ENCODE data around the gene KCNH2. TPM values are rescaled to one million over a fixed set of nuclear protein-coding genes. Genes with fewer than 3 reads are reported as not detected.

The KCNH2 gene
- total RNA-seq, 3 donors from 2014 or later (not counting 1 experiment from before 2014, with no cell fraction given): 0.39 to 0.60 TPM; not detected in 1

GRCh38 chr7:150918378-150918777, 59.7 kb downstream of the KCNH2 start:
- Histone ChIP-seq H3K27ac (ENCODE audit: low read length) (no peak overlapping the region), H3K27me3 (ENCODE audit: control insufficient read depth, insufficient read depth, low read length) (peaks cover 4% of the 10 kb centered on the region), H3K9me3 (ENCODE audit: control insufficient read depth, insufficient read depth, low read length) (no peaks in the 10 kb centered on the region), H3K4me3 (ENCODE audit: low read length) (no peak overlapping the region), H3K4me1 (ENCODE audit: control insufficient read depth, insufficient read depth, low read length) (no peaks in the 10 kb centered on the region), H3K36me3 (ENCODE audit: control insufficient read depth, insufficient read depth, low read length) (no peaks in the 10 kb centered on the region)
- ATAC-seq: no peak
- no peaks in the 10 kb centered on the region for H3K9me3 Mint-ChIP-seq
- no peaks in the 10 kb centered on the region for H3K36me3 Mint-ChIP-seq
- H3K4me3 Mint-ChIP-seq: no peak overlapping the region
- WGBS (ENCODE audit: insufficient coverage): 93% methylated on average over 6 of the region's 6 CpGs
- intact Hi-C loops (cut with micrococcal nuclease): no loop called here
- no peak for DNase-seq
- TF ChIP-seq, protein P1, sequence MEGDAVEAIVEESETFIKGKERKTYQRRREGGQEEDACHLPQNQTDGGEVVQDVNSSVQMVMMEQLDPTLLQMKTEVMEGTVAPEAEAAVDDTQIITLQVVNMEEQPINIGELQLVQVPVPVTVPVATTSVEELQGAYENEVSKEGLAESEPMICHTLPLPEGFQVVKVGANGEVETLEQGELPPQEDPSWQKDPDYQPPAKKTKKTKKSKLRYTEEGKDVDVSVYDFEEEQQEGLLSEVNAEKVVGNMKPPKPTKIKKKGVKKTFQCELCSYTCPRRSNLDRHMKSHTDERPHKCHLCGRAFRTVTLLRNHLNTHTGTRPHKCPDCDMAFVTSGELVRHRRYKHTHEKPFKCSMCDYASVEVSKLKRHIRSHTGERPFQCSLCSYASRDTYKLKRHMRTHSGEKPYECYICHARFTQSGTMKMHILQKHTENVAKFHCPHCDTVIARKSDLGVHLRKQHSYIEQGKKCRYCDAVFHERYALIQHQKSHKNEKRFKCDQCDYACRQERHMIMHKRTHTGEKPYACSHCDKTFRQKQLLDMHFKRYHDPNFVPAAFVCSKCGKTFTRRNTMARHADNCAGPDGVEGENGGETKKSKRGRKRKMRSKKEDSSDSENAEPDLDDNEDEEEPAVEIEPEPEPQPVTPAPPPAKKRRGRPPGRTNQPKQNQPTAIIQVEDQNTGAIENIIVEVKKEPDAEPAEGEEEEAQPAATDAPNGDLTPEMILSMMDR (IDR thresholded peaks at IDR 0.05): no peak
- no peaks in the 10 kb centered on the region for H3K4me1 Mint-ChIP-seq
- H3K27me3 Mint-ChIP-seq (ENCODE audit: low read depth in 2 of 2): peaks cover 37 to 47% of the 10 kb centered on the region in 2 donors
- no peak overlapping the region for H3K27ac Mint-ChIP-seq

DNA sequence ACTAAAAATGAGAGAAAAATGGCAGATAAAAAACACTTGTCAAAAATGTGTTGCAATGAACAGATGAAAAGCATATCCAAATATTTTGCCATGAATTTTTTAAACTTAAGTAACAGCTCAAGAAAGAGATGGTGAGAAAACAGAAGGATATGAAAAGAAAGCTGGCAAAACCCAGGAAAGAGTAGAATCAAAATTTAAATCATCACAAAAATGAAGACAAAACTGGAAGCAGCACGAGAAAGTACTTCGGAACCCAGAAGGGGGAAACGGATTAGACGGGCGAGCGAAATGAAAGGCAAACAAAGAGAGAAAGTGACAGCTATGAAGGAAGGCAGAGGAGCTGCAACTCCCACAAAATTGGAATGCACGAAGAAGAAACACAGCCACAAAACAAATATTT, 60.2 kb downstream of the KCNH2 start:
- Histone ChIP-seq H3K27ac (ENCODE audit: low read length) (no peak overlapping the region), H3K36me3 (ENCODE audit: control insufficient read depth, insufficient read depth, low read length) (no peaks in the 10 kb centered on the region), H3K4me1 (ENCODE audit: control insufficient read depth, insufficient read depth, low read length) (no peaks in the 10 kb centered on the region), H3K4me3 (ENCODE audit: low read length) (no peak overlapping the region), H3K27me3 (ENCODE audit: control insufficient read depth, insufficient read depth, low read length) (peaks cover 4% of the 10 kb centered on the region), H3K9me3 (ENCODE audit: control insufficient read depth, insufficient read depth, low read length) (no peaks in the 10 kb centered on the region)
- H3K27me3 Mint-ChIP-seq (ENCODE audit: low read depth in 2 of 2): peaks cover 37 to 47% of the 10 kb centered on the region in 2 donors
- intact Hi-C loops (cut with micrococcal nuclease): no loop called here
- WGBS (ENCODE audit: insufficient coverage): 82% methylated on average over 7 of the region's 7 CpGs
- no peak for ATAC-seq
- H3K9me3 Mint-ChIP-seq: no peaks in the 10 kb centered on the region
- H3K27ac Mint-ChIP-seq: no peak overlapping the region
- no peak for DNase-seq
- no peaks in the 10 kb centered on the region for H3K36me3 Mint-ChIP-seq
- H3K4me1 Mint-ChIP-seq: no peaks in the 10 kb centered on the region
- TF ChIP-seq, protein P1 (IDR thresholded peaks at IDR 0.05): no peak
- no peak overlapping the region for H3K4me3 Mint-ChIP-seq

- H3K4me3 Mint-ChIP-seq: no peak overlapping the region
- H3K36me3 ChIP-seq (ENCODE audit: control insufficient read depth, insufficient read depth, low read length): no peaks in the 10 kb centered on the region
- TF ChIP-seq, protein P1 (IDR thresholded peaks at IDR 0.05): no peak
- H3K4me1 ChIP-seq (ENCODE audit: control insufficient read depth, insufficient read depth, low read length): no peaks in the 10 kb centered on the region
- H3K27me3 Mint-ChIP-seq (ENCODE audit: low read depth in 2 of 2): peaks cover 35 to 47% of the 10 kb centered on the region in 2 donors
- no peak for DNase-seq
- no peaks in the 10 kb centered on the region for H3K36me3 Mint-ChIP-seq
- H3K9me3 Mint-ChIP-seq: no peaks in the 10 kb centered on the region
- no peak overlapping the region for H3K4me3 ChIP-seq (ENCODE audit: low read length)
- no peak overlapping the region for H3K27ac Mint-ChIP-seq
- H3K27me3 ChIP-seq (ENCODE audit: control insufficient read depth, insufficient read depth, low read length): peaks cover 4% of the 10 kb centered on the region
- no peaks in the 10 kb centered on the region for H3K9me3 ChIP-seq (ENCODE audit: control insufficient read depth, insufficient read depth, low read length)
- no peak for ATAC-seq
- intact Hi-C loops (cut with micrococcal nuclease): no loop called here
- no peak overlapping the region for H3K27ac ChIP-seq (ENCODE audit: low read length)
- no peaks in the 10 kb centered on the region for H3K4me1 Mint-ChIP-seq
- WGBS (ENCODE audit: insufficient coverage): 94% methylated on average over 10 of the region's 10 CpGs
Measured at GRCh38 chr7:150916670-150917069, 61.5 kb downstream of the KCNH2 start.

DNA sequence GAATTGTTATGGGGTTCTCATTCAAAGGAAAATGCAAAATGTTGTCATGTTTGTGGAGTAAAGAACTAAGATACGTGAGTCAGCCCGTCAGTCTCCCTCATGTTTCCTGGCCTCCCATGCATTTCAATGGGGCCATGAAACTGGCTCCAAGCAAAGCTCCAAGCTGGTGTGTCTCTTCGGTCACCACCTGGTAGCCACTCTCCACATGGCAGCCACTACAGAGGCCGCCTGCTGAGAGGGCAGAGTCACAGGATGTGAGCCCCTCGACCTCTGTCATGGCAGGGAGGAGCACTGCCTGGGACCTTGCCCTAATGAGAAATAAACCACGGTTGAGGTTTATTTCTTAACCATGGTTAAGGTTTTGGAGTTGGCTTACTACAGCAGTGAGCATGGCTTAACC, 63.2 kb downstream of the KCNH2 start:
- H3K9me3 Mint-ChIP-seq: no peaks in the 10 kb centered on the region
- Histone ChIP-seq H3K27me3 (ENCODE audit: control insufficient read depth, insufficient read depth, low read length) (peaks cover 4% of the 10 kb centered on the region), H3K4me3 (ENCODE audit: low read length) (no peak overlapping the region), H3K27ac (ENCODE audit: low read length) (no peak overlapping the region), H3K9me3 (ENCODE audit: control insufficient read depth, insufficient read depth, low read length) (no peaks in the 10 kb centered on the region), H3K36me3 (ENCODE audit: control insufficient read depth, insufficient read depth, low read length) (no peaks in the 10 kb centered on the region), H3K4me1 (ENCODE audit: control insufficient read depth, insufficient read depth, low read length) (peaks cover under 1% of the 10 kb centered on the region)
- 73% methylated on average over 6 of the region's 6 CpGs for WGBS (ENCODE audit: insufficient coverage)
- intact Hi-C loops (cut with micrococcal nuclease): no loop called here
- TF ChIP-seq, protein P1 (IDR thresholded peaks at IDR 0.05): no peak
- no peak overlapping the region for H3K27ac Mint-ChIP-seq
- H3K36me3 Mint-ChIP-seq: no peaks in the 10 kb centered on the region
- H3K4me3 Mint-ChIP-seq: no peak overlapping the region
- no peaks in the 10 kb centered on the region for H3K4me1 Mint-ChIP-seq
- H3K27me3 Mint-ChIP-seq (ENCODE audit: low read depth in 2 of 2): peaks cover 36 to 47% of the 10 kb centered on the region in 2 donors
- DNase-seq (no peak), ATAC-seq (no peak)

Data from natural killer cell (primary cell).